ENCODE results near the gene COL25A1.

- TF ChIP-seq SUZ12 (IDR thresholded peaks at IDR 0.05; ENCODE audit: extremely low read depth, insufficient read depth, insufficient read length) (no peak), YY1 (IDR thresholded peaks at IDR 0.05; ENCODE audit: insufficient read depth, insufficient read length) (no peak)
Measured at GRCh38 chr4:109172301-109172700, 130.2 kb downstream of the COL25A1 start.

Data from NT2/D1 (cell line).